Prostate gland (tissue), 2 donors: ENCODE measurements around the gene IFNB1. TPM values are rescaled to one million over a fixed set of nuclear protein-coding genes. Genes with fewer than 3 reads are reported as not detected.

ENCODE experiments used
- DNase-seq: peaks from one replicate; pipeline ENCODE4 v3.0.0-alpha.2; 2019; ENCODE audit warnings: low spot score
- H3K27ac ChIP-seq, 2 donors: fragments of 200-600 bp; sonication (generic); 2 replicates each; pipeline ENCODE4 v1.5.1; 2017 to 2019
- H3K27me3 ChIP-seq: fragments of 200-600 bp; sonication (generic); replicated peaks from 2 replicates; pipeline ENCODE4 v1.5.1; 2019; ENCODE audit not compliant: insufficient read depth
- H3K36me3 ChIP-seq, 2 donors: fragments of 200-600 bp; sonication (generic); 1 replicate in 1 of 2; 2 replicates in 1 of 2; pipeline versions ENCODE4 v1.5.1 to v1.8.1; 2017 to 2019
- H3K4me1 ChIP-seq: fragments of 200-600 bp; sonication (generic); replicated peaks from 2 replicates; pipeline ENCODE4 v1.5.1; 2019
- H3K4me3 ChIP-seq, 2 donors: fragments of 200-600 bp; sonication (generic); 2 replicates each; pipeline ENCODE4 v1.5.1; 2017 to 2019
- H3K9me3 ChIP-seq: fragments of 200-600 bp; sonication (generic); 2 replicates; pipeline ENCODE4 v1.5.1; 2017
- CTCF ChIP-seq, 4 experiments: fragments of 200-600 bp in 2 of 4; fragments of 450-650 bp in 2 of 4; sonication (generic) in 2 of 4; IDR thresholded peaks; 1 replicate in 3 of 4; 2 replicates in 1 of 4; pipeline ENCODE4 v1.5.1; 2016 to 2019; ENCODE audit warnings: antibody characterized with exemption in 4 of 4, mild to moderate bottlenecking in 2 of 4, moderate library complexity in 2 of 4
- POLR2A ChIP-seq: fragments of 450-650 bp; IDR thresholded peaks from one replicate; pipeline ENCODE4 v1.6.1; 2016; ENCODE audit warnings: antibody characterized with exemption, mild to moderate bottlenecking
- POLR2AphosphoS5 ChIP-seq: sonication (generic); formaldehyde crosslinking; IDR thresholded peaks from one replicate; pipeline ENCODE4 v1.6.1; 2017; ENCODE audit warnings: antibody characterized with exemption
- WGBS: methylation state at CpG from one replicate; pipeline ENCODE4 v1.1.5; 2018; 5-methylcytosine and 5-hydroxymethylcytosine counted together
- intact Hi-C: fragments of 100-400 bp; cut with DNase I; formaldehyde crosslinking; loops from one replicate; pipeline ENCODE4 v1.14.2; 2022
- total RNA-seq, 2 donors: library from RNA; depleted of rRNA; stranded (reverse); fragments of >200 nt; gene quantifications; one replicate each; pipeline ENCODE4 v1.1.0, GENCODE V29; 2016

IFNB1 gene
- total RNA-seq, 2 donors from 2014 or later = not detected

- Histone ChIP-seq H3K9me3 (no peaks in the 10 kb centered on the region), H3K27me3 (no peaks in the 10 kb centered on the region), H3K4me3 (no peak overlapping the region), H3K36me3 (no peaks in the 10 kb centered on the region), H3K4me1 (no peaks in the 10 kb centered on the region), H3K27ac (no peak overlapping the region)
- intact Hi-C loops = no loop called here
- TF ChIP-seq POLR2A (no peak), CTCF (IDR thresholded peaks at IDR 0.05) (no peak), POLR2AphosphoS5 (no peak)
- DNase-seq = no peak
- 36% methylated on average over 2 of the region's 2 CpGs for WGBS
Observed at GRCh38 chr9:21060919-21061561, 16.7 kb downstream of the IFNB1 start.

GRCh38 chr9:21056931-21057330 is 20.8 kb downstream of the IFNB1 start:
- Histone ChIP-seq H3K36me3 (no peaks in the 10 kb centered on the region), H3K27me3 (no peaks in the 10 kb centered on the region), H3K9me3 (no peaks in the 10 kb centered on the region), H3K4me1 (no peaks in the 10 kb centered on the region), H3K27ac (no peak overlapping the region), H3K4me3 (no peak overlapping the region)
- 36% methylated on average over 1 of the region's 1 CpG for WGBS
- TF ChIP-seq CTCF (IDR thresholded peaks at IDR 0.05) (no peak), POLR2A (no peak), POLR2AphosphoS5 (no peak)
- intact Hi-C loops = no loop called here
- DNase-seq = no peak

- Histone ChIP-seq H3K9me3 (no peaks in the 10 kb centered on the region), H3K4me1 (no peaks in the 10 kb centered on the region), H3K4me3 (no peak overlapping the region), H3K27me3 (no peaks in the 10 kb centered on the region), H3K27ac (no peak overlapping the region), H3K36me3 (no peaks in the 10 kb centered on the region)
- no peak for DNase-seq
- TF ChIP-seq POLR2A (no peak), CTCF (IDR thresholded peaks at IDR 0.05) (no peak), POLR2AphosphoS5 (no peak)
- intact Hi-C loops = no loop called here
- WGBS = 47% methylated on average over 2 of the region's 2 CpGs
Observed at GRCh38 chr9:21053851-21054250, 23.9 kb downstream of the IFNB1 start.

- WGBS = 83% methylated on average over 2 of the region's 2 CpGs
- Histone ChIP-seq H3K36me3 (no peaks in the 10 kb centered on the region), H3K9me3 (no peaks in the 10 kb centered on the region), H3K4me3 (no peak overlapping the region), H3K4me1 (no peaks in the 10 kb centered on the region), H3K27me3 (no peaks in the 10 kb centered on the region), H3K27ac (no peak overlapping the region)
- TF ChIP-seq POLR2A (no peak), POLR2AphosphoS5 (no peak), CTCF (IDR thresholded peaks at IDR 0.05) (no peak)
- intact Hi-C loops = no loop called here
- DNase-seq = no peak
Observed at GRCh38 chr9:21047281-21047691, 30.5 kb downstream of the IFNB1 start.

- intact Hi-C loops = no loop called here
- DNase-seq = no peak
- no peaks in the 10 kb centered on the region for H3K9me3 ChIP-seq
- H3K4me3 ChIP-seq = no peak overlapping the region
- H3K27me3 ChIP-seq = no peaks in the 10 kb centered on the region
- TF ChIP-seq CTCF (IDR thresholded peaks at IDR 0.05) = no peak
- TF ChIP-seq POLR2AphosphoS5 = no peak
- TF ChIP-seq POLR2A = no peak
- no peaks in the 10 kb centered on the region for H3K4me1 ChIP-seq
- H3K36me3 ChIP-seq = no peaks in the 10 kb centered on the region
- no peak overlapping the region for H3K27ac ChIP-seq
- 78% methylated on average over 3 of the region's 3 CpGs for WGBS
Observed at GRCh38 chr9:21043841-21044240, 33.9 kb downstream of the IFNB1 start.
